Activated naive CD8-positive, alpha-beta T cell treated with anti-CD3 and anti-CD28 coated beads, Interleukin-2, amount 50 U/mL, for 24 hours (primary cell): Measurements from ENCODE around the gene CLUH.
"Not testable (repeated sequence)": the region's sequence is repeated elsewhere in the genome, so short reads cannot be mapped to it uniquely, and the experiment has no call there.

ENCODE experiments used
- ATAC-seq: fragments of 150-1000 bp; cut with Tn5 transposase; one replicate; pipeline ENCODE4 v1.10.0; 2021
- DNase-seq: peaks from one replicate; pipeline ENCODE4 v3.0.0; 2021
- H3K27ac Mint-ChIP-seq: one replicate; pipeline ENCODE4 v1.8.0; 2021; ENCODE audit warnings: mild to moderate bottlenecking, mixed read lengths
- H3K27me3 Mint-ChIP-seq: one replicate; pipeline ENCODE4 v1.8.0; 2021; ENCODE audit warnings: mixed read lengths
- H3K36me3 Mint-ChIP-seq: one replicate; pipeline ENCODE4 v1.8.0; 2021; ENCODE audit warnings: low read depth, mixed read lengths
- H3K4me1 Mint-ChIP-seq: one replicate; pipeline ENCODE4 v1.8.0; 2021; ENCODE audit warnings: mixed read lengths
- H3K4me3 Mint-ChIP-seq: one replicate; pipeline ENCODE4 v1.8.0; 2021; ENCODE audit warnings: mild to moderate bottlenecking, moderate library complexity, mixed read lengths
- H3K9me3 Mint-ChIP-seq: one replicate; pipeline ENCODE4 v1.8.0; 2021; ENCODE audit warnings: mixed read lengths

Gene CLUH

DNA sequence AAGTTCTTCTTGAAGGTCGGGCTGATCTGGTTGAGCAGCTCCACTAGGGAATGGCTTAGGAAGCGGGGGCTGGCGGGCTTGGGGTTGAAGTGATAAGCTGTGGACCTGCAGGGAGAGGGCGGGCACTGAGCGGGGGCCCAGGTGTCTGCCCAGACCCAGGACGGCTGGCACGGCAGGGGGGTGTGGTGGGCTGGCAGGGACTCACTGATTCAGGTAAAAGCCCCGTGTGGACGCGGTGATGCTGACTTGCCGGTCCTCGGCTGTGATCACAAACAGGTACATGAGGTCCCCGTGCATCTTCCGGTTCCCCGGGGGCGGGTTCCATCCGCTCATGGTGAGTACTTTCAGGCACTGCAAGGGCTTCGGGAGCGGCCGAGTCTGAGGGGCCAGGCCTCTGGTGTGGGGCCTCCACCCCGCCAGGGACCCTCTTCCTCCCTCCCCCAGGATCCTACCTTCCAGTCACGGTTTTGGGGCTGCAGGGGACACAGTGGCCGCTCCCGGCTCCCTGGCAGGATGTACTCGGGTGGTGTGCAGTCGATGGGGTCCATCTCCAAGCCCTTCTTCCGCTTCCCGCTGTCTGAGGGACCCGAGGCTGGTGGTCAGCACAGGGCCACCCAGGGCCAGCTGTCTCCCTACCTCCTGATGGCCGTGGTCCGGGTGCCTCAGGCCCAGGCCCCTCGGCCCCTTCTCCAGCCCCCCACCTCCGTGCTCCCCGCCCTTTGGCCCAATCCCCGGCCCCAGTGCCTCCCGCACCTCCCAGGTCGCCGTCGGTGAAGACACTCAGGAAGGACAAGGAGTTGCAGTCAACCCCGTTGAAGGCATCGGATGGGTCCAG, 10.2 kb downstream of the CLUH start:
- Mint-ChIP-seq H3K9me3 (no peaks in the 10 kb centered on the region), H3K36me3 (peaks cover 29% of the 10 kb centered on the region), H3K27me3 (no peaks in the 10 kb centered on the region), H3K27ac (no peak overlapping the region), H3K4me3 (no peak overlapping the region), H3K4me1 (peaks cover 3% of the 10 kb centered on the region)
- no peak for DNase-seq
- no peak for ATAC-seq

- Mint-ChIP-seq H3K9me3 (no peaks in the 10 kb centered on the region), H3K4me3 (no peak overlapping the region), H3K36me3 (peaks cover 28% of the 10 kb centered on the region), H3K27ac (no peak overlapping the region), H3K27me3 (no peaks in the 10 kb centered on the region), H3K4me1 (peaks cover 3% of the 10 kb centered on the region)
- no peak for DNase-seq
- ATAC-seq, result no peak
These were observed 10.9 kb downstream of the CLUH start for GRCh38 chr17:2700491-2701141.

DNA sequence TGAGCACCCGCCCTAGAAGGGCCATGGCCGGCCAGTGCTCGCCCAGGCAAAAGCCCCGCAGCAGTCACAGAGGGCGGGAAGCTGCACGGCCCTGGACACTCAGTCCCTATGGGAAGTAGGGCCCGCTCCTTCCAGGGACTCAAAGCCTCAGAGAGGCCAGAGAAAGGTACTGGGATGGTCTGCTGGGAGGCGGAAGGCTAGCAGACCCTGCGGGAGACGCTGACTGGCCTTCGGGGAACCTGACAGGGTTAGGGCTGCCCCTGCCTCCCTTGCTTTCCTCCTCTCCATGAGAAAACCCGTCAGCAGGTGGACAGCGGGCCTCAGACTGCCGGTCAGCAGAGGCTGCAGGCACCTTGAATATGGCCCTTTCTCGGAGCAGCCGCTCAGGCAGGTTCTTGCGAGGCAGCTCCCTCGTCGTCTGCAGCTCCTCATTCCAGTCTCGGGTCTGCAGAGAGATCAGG, 11.5 kb downstream of the CLUH start:
- Mint-ChIP-seq H3K36me3 (peaks cover 25% of the 10 kb centered on the region), H3K27ac (no peak overlapping the region), H3K9me3 (no peaks in the 10 kb centered on the region), H3K4me1 (no peaks in the 10 kb centered on the region), H3K4me3 (no peak overlapping the region), H3K27me3 (no peaks in the 10 kb centered on the region)
- no peak for DNase-seq
- ATAC-seq, result no peak

GRCh38 chr17:2699216-2699805, 12.3 kb downstream of the CLUH start:
- not testable (repeated sequence) for DNase-seq, H3K9me3 Mint-ChIP-seq, ATAC-seq, H3K27ac Mint-ChIP-seq, H3K27me3 Mint-ChIP-seq, H3K4me3 Mint-ChIP-seq, H3K4me1 Mint-ChIP-seq
- H3K36me3 Mint-ChIP-seq, result peaks cover 23% of the 10 kb centered on the region

DNA sequence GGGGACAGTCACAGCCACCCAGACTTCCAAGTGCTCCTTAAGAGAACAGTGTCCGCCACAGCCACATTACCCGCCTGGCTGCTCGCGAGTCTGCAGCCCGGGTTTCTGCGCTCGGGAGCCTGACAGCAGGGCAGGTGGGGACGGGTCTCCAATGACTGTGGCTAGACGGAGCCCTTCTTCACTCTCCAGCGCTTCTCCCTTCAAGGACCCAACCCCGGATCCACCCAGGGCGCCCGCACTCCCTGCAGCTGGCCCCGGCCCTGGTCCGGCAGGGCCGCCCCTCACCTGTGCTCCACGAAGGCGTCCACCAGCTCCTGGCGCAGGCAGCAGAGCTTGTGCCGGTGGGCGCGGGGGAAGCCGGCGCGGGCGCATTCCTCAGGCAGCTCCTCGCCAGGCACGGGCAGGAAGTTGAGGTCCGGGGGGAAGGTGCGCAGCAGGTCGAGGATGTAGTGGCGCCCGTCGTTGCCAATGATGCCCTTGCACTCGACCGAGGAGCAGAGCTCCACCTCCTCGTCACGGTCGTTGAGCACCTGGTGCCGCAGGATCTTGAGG, 13.9 kb downstream of the CLUH start:
- no peak for ATAC-seq
- H3K9me3 Mint-ChIP-seq, result no peaks in the 10 kb centered on the region
- DNase-seq, result no peak
- H3K36me3 Mint-ChIP-seq, result peaks cover 20% of the 10 kb centered on the region
- H3K4me1 Mint-ChIP-seq, result no peaks in the 10 kb centered on the region
- no peaks in the 10 kb centered on the region for H3K27me3 Mint-ChIP-seq
- no peak overlapping the region for H3K4me3 Mint-ChIP-seq
- no peak overlapping the region for H3K27ac Mint-ChIP-seq

GRCh38 chr17:2695961-2696760, 15.4 kb downstream of the CLUH start:
- Mint-ChIP-seq H3K4me3 (no peak overlapping the region), H3K36me3 (peaks cover 15% of the 10 kb centered on the region), H3K4me1 (no peaks in the 10 kb centered on the region), H3K9me3 (no peaks in the 10 kb centered on the region), H3K27me3 (no peaks in the 10 kb centered on the region), H3K27ac (no peak overlapping the region)
- ATAC-seq, result no peak
- DNase-seq, result peak; percentile 1

- Mint-ChIP-seq H3K27ac (no peak overlapping the region), H3K27me3 (no peaks in the 10 kb centered on the region), H3K4me1 (no peaks in the 10 kb centered on the region), H3K9me3 (no peaks in the 10 kb centered on the region), H3K36me3 (peaks cover 13% of the 10 kb centered on the region), H3K4me3 (no peak overlapping the region)
- DNase-seq, result no peak
- ATAC-seq, result no peak
These were observed 16.2 kb downstream of the CLUH start for GRCh38 chr17:2695243-2695960.

DNA sequence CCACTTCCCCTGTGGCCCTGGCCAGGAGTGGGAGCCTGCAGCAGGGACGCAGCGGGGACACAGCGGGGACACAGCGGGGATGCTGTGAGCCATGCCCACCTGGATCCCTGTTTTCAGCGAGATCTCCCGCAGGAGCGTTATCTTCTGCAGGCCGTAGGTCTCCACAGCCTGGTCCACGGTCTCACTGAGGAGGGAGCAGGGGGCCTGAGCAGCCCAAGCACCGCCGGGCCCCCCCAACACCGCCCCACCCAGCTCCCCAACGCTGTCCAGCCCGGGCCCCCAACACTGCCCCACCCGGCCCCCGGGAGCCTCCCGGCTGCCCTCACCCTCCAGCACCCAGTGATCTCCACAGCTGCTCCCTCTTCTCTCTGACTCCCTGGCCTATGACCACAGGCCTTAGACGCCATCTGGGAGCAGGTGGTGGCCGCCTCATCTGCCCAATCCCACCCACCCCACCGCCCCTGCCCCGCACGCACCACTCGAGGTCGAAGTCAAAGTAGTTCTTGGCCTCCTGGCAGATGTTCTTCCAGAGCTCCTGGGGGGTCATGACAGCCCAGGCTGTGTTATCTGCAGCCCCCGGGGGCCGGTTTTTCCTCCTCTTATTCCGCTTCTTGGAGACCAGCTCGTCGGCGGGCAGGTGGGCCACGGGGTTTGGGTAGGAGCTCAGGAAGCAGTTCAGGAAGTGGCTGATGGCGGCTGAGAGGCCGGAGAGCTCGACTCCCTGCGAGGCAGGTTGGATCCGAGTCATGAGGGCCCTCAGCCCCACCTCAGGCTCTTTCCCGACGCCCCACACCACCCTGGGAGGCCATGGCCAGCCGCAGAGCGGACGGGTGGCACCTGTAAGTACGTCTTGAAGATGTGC, 17.0 kb downstream of the CLUH start:
- no peak overlapping the region for H3K4me3 Mint-ChIP-seq
- H3K27ac Mint-ChIP-seq, result no peak overlapping the region
- H3K4me1 Mint-ChIP-seq, result no peaks in the 10 kb centered on the region
- peaks cover 11% of the 10 kb centered on the region for H3K36me3 Mint-ChIP-seq
- no peak for DNase-seq
- no peaks in the 10 kb centered on the region for H3K27me3 Mint-ChIP-seq
- no peak for ATAC-seq
- H3K9me3 Mint-ChIP-seq, result no peaks in the 10 kb centered on the region

DNA sequence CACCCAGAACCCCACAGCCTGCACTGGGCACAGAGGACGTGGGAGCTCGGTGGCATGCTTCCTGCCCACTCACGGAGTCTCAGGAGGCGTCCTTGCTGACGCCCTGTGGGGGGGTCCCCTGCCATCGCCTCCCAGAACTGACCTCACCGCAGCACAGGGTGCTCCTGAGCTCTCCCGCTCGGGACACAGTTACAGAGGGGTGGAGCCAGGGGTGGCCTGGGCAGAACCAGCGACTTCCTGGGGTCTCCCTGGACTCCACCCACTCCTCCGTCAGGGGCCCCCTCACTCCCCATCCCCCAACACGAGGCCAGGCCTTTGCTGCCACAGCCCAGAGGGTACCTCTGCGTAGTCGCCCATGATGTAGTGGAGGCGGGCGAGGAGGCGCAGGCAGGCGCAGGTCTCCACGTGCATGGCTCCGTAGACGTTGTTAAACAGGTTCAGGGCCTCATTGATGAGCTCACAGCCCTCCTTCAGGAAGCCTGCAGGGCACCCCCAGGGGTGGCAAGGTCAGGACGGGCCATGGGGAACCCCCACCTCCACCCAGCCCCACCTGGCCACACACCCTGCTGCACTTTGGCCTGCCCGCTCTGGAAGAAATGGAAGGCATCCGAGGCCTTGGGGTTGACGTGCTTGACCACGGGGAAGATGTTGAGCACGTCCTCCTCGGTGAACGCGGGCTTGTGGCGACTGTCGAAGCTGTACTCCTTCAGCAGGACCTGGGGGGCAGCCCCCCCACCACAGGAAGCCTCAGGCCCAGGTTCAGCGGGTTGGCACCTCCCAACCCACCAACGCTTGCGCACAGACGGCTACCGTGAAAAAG, 17.8 kb downstream of the CLUH start:
- no peak for DNase-seq
- Mint-ChIP-seq H3K9me3 (no peaks in the 10 kb centered on the region), H3K27me3 (no peaks in the 10 kb centered on the region), H3K4me3 (no peak overlapping the region), H3K36me3 (peaks cover 9% of the 10 kb centered on the region), H3K4me1 (peaks cover 3% of the 10 kb centered on the region), H3K27ac (no peak overlapping the region)
- no peak for ATAC-seq

DNA sequence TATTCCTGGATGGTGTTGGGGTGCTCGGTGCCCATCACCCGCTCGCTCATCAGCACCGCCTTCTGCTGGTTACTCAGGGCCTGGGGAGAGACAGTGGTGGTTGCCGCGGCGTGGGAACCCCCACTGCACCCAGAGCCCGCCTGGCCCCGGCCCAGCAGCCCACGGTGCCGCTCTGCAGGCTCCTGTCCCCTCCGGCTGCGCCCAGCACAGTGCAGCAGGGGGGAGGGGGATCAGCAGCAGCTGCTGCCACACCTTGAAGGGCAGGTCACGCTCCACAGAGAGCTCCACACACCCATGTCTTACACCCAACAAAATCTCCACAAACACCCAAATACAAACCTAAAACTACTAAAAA, 18.8 kb downstream of the CLUH start:
- Mint-ChIP-seq H3K27ac (no peak overlapping the region), H3K4me3 (no peak overlapping the region), H3K9me3 (no peaks in the 10 kb centered on the region), H3K4me1 (peaks cover 3% of the 10 kb centered on the region), H3K27me3 (no peaks in the 10 kb centered on the region), H3K36me3 (peaks cover 8% of the 10 kb centered on the region)
- ATAC-seq (no peak), DNase-seq (no peak)

DNA sequence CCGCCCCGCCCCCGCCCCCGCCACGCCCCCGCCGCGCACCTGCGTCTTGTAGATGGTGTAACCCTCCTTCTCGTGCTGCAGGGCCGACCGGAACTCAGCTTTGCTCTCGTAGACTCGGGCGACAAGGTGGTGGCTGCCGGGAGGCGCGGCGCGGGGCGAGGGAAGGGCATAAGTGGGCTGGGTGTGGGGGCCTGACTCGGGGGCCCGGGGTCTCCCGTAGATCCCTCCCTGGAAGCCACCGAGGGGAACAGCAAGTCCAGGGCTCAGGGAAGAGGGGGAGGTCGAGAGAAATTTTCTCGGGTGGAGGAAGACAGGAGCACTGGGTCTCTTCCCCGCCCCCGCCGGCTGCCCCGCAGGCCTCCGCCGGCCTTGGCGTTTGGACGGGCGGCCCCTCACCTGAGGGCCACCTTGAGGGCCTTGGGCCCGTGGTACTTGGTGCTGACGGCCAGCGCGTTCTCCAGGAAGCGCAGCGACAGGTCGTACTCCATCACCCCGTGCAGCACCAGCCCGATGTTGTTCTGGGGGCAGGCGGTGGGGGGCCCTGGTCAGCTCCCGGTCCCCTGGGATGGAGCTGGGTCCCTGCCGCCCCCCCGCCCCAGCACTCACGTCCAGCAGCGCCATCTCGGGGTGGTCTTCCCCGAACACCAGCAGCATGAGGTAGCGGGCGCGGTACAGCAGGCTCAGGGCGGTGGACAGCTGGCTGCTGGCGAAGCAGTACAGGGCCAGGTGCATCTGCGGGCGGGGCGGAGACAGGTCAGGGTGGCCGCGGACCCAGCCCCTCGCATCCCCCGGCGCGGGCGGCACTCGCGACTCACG, 19.4 kb downstream of the CLUH start:
- Mint-ChIP-seq H3K9me3 (no peaks in the 10 kb centered on the region), H3K4me3 (no peak overlapping the region), H3K36me3 (peaks cover 10% of the 10 kb centered on the region), H3K4me1 (peaks cover 6% of the 10 kb centered on the region), H3K27ac (no peak overlapping the region), H3K27me3 (no peaks in the 10 kb centered on the region)
- ATAC-seq (no peak), DNase-seq (no peak)
